PFSK-1 (cell line): ENCODE data around the gene RPS3A. TPM values are rescaled to one million over a fixed set of nuclear protein-coding genes. Genes with fewer than 3 reads are reported as not detected.

Experiments
- FOXP2 ChIP-seq: optimal IDR thresholded peaks from 2 replicates; pipeline ENCODE3; 2011; ENCODE audit warnings: borderline replicate concordance, control low read depth, inconsistent platforms; ENCODE audit not compliant: insufficient read depth; ENCODE audit errors: extremely low read length, extremely low read depth
- POLR2AphosphoS5 ChIP-seq: IDR thresholded peaks from 2 replicates; pipeline ENCODE4 v1.6.1; 2012; ENCODE audit warnings: low read depth, mild to moderate bottlenecking, control low read depth, low read length, moderate library complexity
- REST ChIP-seq, 2 experiments: IDR thresholded peaks; 2 replicates each; pipeline versions ENCODE4 v1.6.1 to v1.8.0; 2011 to 2012; ENCODE audit warnings: low read depth in 2 of 2, low read length in 2 of 2, control low read depth in 1 of 2, inconsistent platforms in 1 of 2, mild to moderate bottlenecking in 1 of 2, moderate library complexity in 1 of 2; ENCODE audit not compliant: insufficient read depth in 1 of 2
- SIN3A ChIP-seq: IDR thresholded peaks from 2 replicates; pipeline ENCODE4 v1.6.1; 2012; ENCODE audit warnings: mild to moderate bottlenecking, low read length, moderate library complexity, borderline replicate concordance; ENCODE audit not compliant: insufficient read depth
- TAF1 ChIP-seq: IDR thresholded peaks from 2 replicates; pipeline ENCODE4 v1.6.1; 2012; ENCODE audit warnings: low read length, control low read depth, borderline replicate concordance; ENCODE audit not compliant: insufficient read depth
- polyA plus RNA-seq: library from polyadenylated mRNA; unstranded; fragments of >200 nt; gene quantifications from one replicate; pipeline ENCODE4 v1.2.1, GENCODE V29; 2012; ENCODE audit warnings: low read depth, missing spikeins; ENCODE audit not compliant: insufficient read length

The RPS3A gene
- polyA plus RNA-seq: 1,280 TPM

- TF ChIP-seq REST (IDR thresholded peaks at IDR 0.05; ENCODE audit: insufficient read depth in 1 of 2, low read depth in 2 of 2, low read length in 2 of 2) (peak; percentile 59 to 71; a peak in 3 of 4 replicates), FOXP2 (peak; percentile 69), POLR2AphosphoS5 (peak; percentile 98), TAF1 (peak; percentile 99), SIN3A (peak; percentile 52; the same call in 1 of the 2 replicates)
Observed at GRCh38 chr4:151099229-151099975, at the start of gene RPS3A. RPS3A (plus strand) TSS chr4:151099628; CDS start chr4:151099653, 25 bp downstream.

- TF ChIP-seq POLR2AphosphoS5 (no peak), FOXP2 (no peak)
Observed at GRCh38 chr4:151052785-151053184, 46.6 kb upstream of the RPS3A start.

GRCh38 chr4:151055539-151055938 is 43.9 kb upstream of the RPS3A start:
- no peak for TF ChIP-seq POLR2AphosphoS5
- no peak for TF ChIP-seq FOXP2
- TF ChIP-seq TAF1: no peak
- no peak for TF ChIP-seq REST (IDR thresholded peaks at IDR 0.05; ENCODE audit: insufficient read depth in 1 of 2, low read depth in 2 of 2, low read length in 2 of 2)
- TF ChIP-seq SIN3A: no peak

GRCh38 chr4:151067316-151067970 is 32.0 kb upstream of the RPS3A start:
- no peak for TF ChIP-seq FOXP2
- no peak for TF ChIP-seq POLR2AphosphoS5
- TF ChIP-seq TAF1: no peak
- no peak for TF ChIP-seq SIN3A
- no peak for TF ChIP-seq REST (IDR thresholded peaks at IDR 0.05; ENCODE audit: insufficient read depth in 1 of 2, low read depth in 2 of 2, low read length in 2 of 2)

GRCh38 chr4:151074416-151074916 is 25.0 kb upstream of the RPS3A start:
- TF ChIP-seq POLR2AphosphoS5 (no peak), REST (IDR thresholded peaks at IDR 0.05; ENCODE audit: insufficient read depth in 1 of 2, low read depth in 2 of 2, low read length in 2 of 2) (no peak), FOXP2 (no peak), TAF1 (no peak), SIN3A (no peak)
